Stimulated activated naive CD8-positive, alpha-beta T cell treated with anti-CD3 and anti-CD28 coated beads, Interleukin-15, Interleukin-2, amounts not matched to agents 100 ng/mL and 50 ng/mL, for 24 hours (primary cell): ENCODE results near the gene CHRNG.
"Not testable (repeated sequence)": the region's sequence is repeated elsewhere in the genome, so short reads cannot be mapped to it uniquely, and the experiment has no call there.

Source experiments
- H3K27ac Mint-ChIP-seq: one replicate; pipeline ENCODE4 v1.8.0; 2021; ENCODE audit warnings: mild to moderate bottlenecking, mixed read lengths
- H3K27me3 Mint-ChIP-seq: one replicate; pipeline ENCODE4 v1.8.0; 2021; ENCODE audit warnings: mixed read lengths
- H3K36me3 Mint-ChIP-seq: one replicate; pipeline ENCODE4 v1.8.0; 2021; ENCODE audit warnings: low read depth, mixed read lengths
- H3K4me1 Mint-ChIP-seq: one replicate; pipeline ENCODE4 v1.8.0; 2021; ENCODE audit warnings: low read depth, mixed read lengths
- H3K4me3 Mint-ChIP-seq: one replicate; pipeline ENCODE4 v1.8.0; 2021; ENCODE audit warnings: mild to moderate bottlenecking, mixed read lengths
- H3K9me3 Mint-ChIP-seq: one replicate; pipeline ENCODE4 v1.8.0; 2021; ENCODE audit warnings: mixed read lengths

Gene CHRNG

GRCh38 chr2:232529806-232530547 lies 9.5 kb upstream of the CHRNG start:
- Mint-ChIP-seq H3K27me3 (peaks cover 12% of the 10 kb centered on the region), H3K27ac (no peak overlapping the region), H3K36me3 (no peaks in the 10 kb centered on the region), H3K4me3 (no peak overlapping the region), H3K9me3 (no peaks in the 10 kb centered on the region), H3K4me1 (peaks cover 13% of the 10 kb centered on the region)

- Mint-ChIP-seq H3K36me3 (no peaks in the 10 kb centered on the region), H3K4me3 (no peak overlapping the region), H3K27ac (no peak overlapping the region), H3K4me1 (peaks cover 13% of the 10 kb centered on the region), H3K9me3 (no peaks in the 10 kb centered on the region), H3K27me3 (peaks cover 12% of the 10 kb centered on the region)
These were observed 8.7 kb upstream of the CHRNG start for GRCh38 chr2:232530626-232531260.

- H3K36me3 Mint-ChIP-seq, result no peaks in the 10 kb centered on the region
- H3K4me1 Mint-ChIP-seq, result peaks cover 13% of the 10 kb centered on the region
- peaks cover 16% of the 10 kb centered on the region for H3K27me3 Mint-ChIP-seq
- no peak overlapping the region for H3K27ac Mint-ChIP-seq
- no peak overlapping the region for H3K4me3 Mint-ChIP-seq
- H3K9me3 Mint-ChIP-seq, result no peaks in the 10 kb centered on the region
These were observed 7.1 kb upstream of the CHRNG start for GRCh38 chr2:232532419-232532818.

- not testable (repeated sequence) for H3K9me3 Mint-ChIP-seq, H3K36me3 Mint-ChIP-seq, H3K4me3 Mint-ChIP-seq, H3K27ac Mint-ChIP-seq
- H3K4me1 Mint-ChIP-seq, result peaks cover 13% of the 10 kb centered on the region
- peaks cover 17% of the 10 kb centered on the region for H3K27me3 Mint-ChIP-seq
These were observed 6.7 kb upstream of the CHRNG start for GRCh38 chr2:232532821-232533220.

- H3K9me3 Mint-ChIP-seq, result no peaks in the 10 kb centered on the region
- H3K27ac Mint-ChIP-seq, result no peak overlapping the region
- H3K36me3 Mint-ChIP-seq, result no peaks in the 10 kb centered on the region
- no peak overlapping the region for H3K4me3 Mint-ChIP-seq
- H3K27me3 Mint-ChIP-seq, result peaks cover 8% of the 10 kb centered on the region
- peaks cover 7% of the 10 kb centered on the region for H3K4me1 Mint-ChIP-seq
These were observed 5.4 kb upstream of the CHRNG start for GRCh38 chr2:232533944-232534710.

GRCh38 chr2:232534940-232535651 lies 4.4 kb upstream of the CHRNG start:
- no peaks in the 10 kb centered on the region for H3K9me3 Mint-ChIP-seq
- H3K36me3 Mint-ChIP-seq, result no peaks in the 10 kb centered on the region
- H3K4me1 Mint-ChIP-seq, result peaks cover 5% of the 10 kb centered on the region
- no peak overlapping the region for H3K4me3 Mint-ChIP-seq
- peaks cover 8% of the 10 kb centered on the region for H3K27me3 Mint-ChIP-seq
- H3K27ac Mint-ChIP-seq, result no peak overlapping the region

GRCh38 chr2:232535761-232536530 lies 3.5 kb upstream of the CHRNG start:
- H3K27ac Mint-ChIP-seq, result no peak overlapping the region
- H3K4me1 Mint-ChIP-seq, result peaks cover 5% of the 10 kb centered on the region
- no peaks in the 10 kb centered on the region for H3K36me3 Mint-ChIP-seq
- H3K4me3 Mint-ChIP-seq, result no peak overlapping the region
- peaks cover 5% of the 10 kb centered on the region for H3K27me3 Mint-ChIP-seq
- H3K9me3 Mint-ChIP-seq, result no peaks in the 10 kb centered on the region

GRCh38 chr2:232537079-232537478 lies 2.4 kb upstream of the CHRNG start:
- H3K9me3 Mint-ChIP-seq, result no peaks in the 10 kb centered on the region
- H3K4me3 Mint-ChIP-seq, result no peak overlapping the region
- no peak overlapping the region for H3K27ac Mint-ChIP-seq
- H3K4me1 Mint-ChIP-seq, result peaks cover 5% of the 10 kb centered on the region
- peaks cover 5% of the 10 kb centered on the region for H3K27me3 Mint-ChIP-seq
- no peaks in the 10 kb centered on the region for H3K36me3 Mint-ChIP-seq

- peaks cover 5% of the 10 kb centered on the region for H3K27me3 Mint-ChIP-seq
These were observed 2.0 kb upstream of the CHRNG start for GRCh38 chr2:232537499-232537898.

GRCh38 chr2:232538671-232539070 lies 821 bp upstream of the CHRNG start:
- Mint-ChIP-seq H3K4me1 (peaks cover 5% of the 10 kb centered on the region), H3K9me3 (no peaks in the 10 kb centered on the region), H3K4me3 (no peak overlapping the region)

More at GRCh38 chr2:232537499-232537898, 2.0 kb upstream of the CHRNG start:
- H3K4me1 Mint-ChIP-seq, result peaks cover 5% of the 10 kb centered on the region
- H3K9me3 Mint-ChIP-seq, result no peaks in the 10 kb centered on the region
- no peaks in the 10 kb centered on the region for H3K36me3 Mint-ChIP-seq
- no peak overlapping the region for H3K4me3 Mint-ChIP-seq
- H3K27ac Mint-ChIP-seq, result no peak overlapping the region

GRCh38 chr2:232540441-232541041 lies 1.0 kb downstream of the CHRNG start:
- H3K36me3 Mint-ChIP-seq, result peaks cover 2% of the 10 kb centered on the region
- no peak overlapping the region for H3K27ac Mint-ChIP-seq
- H3K4me1 Mint-ChIP-seq, result peaks cover 5% of the 10 kb centered on the region
- peaks cover 5% of the 10 kb centered on the region for H3K27me3 Mint-ChIP-seq
- H3K9me3 Mint-ChIP-seq, result no peaks in the 10 kb centered on the region
- H3K4me3 Mint-ChIP-seq, result no peak overlapping the region

More at GRCh38 chr2:232538671-232539070, 821 bp upstream of the CHRNG start:
- Mint-ChIP-seq H3K27me3 (peaks cover 5% of the 10 kb centered on the region), H3K36me3 (no peaks in the 10 kb centered on the region), H3K27ac (no peak overlapping the region)

- H3K4me3 Mint-ChIP-seq, result no peak overlapping the region
- no peaks in the 10 kb centered on the region for H3K9me3 Mint-ChIP-seq
- H3K27ac Mint-ChIP-seq, result no peak overlapping the region
These were observed 1.9 kb downstream of the CHRNG start for GRCh38 chr2:232541195-232541960.

GRCh38 chr2:232541961-232542714 lies 2.6 kb downstream of the CHRNG start:
- Mint-ChIP-seq H3K36me3 (peaks cover 13% of the 10 kb centered on the region), H3K4me1 (peaks cover 10% of the 10 kb centered on the region), H3K9me3 (no peaks in the 10 kb centered on the region), H3K27me3 (peaks cover 4% of the 10 kb centered on the region), H3K27ac (no peak overlapping the region), H3K4me3 (no peak overlapping the region)

More at GRCh38 chr2:232541195-232541960, 1.9 kb downstream of the CHRNG start:
- Mint-ChIP-seq H3K36me3 (peaks cover 9% of the 10 kb centered on the region), H3K4me1 (peaks cover 6% of the 10 kb centered on the region), H3K27me3 (peaks cover 5% of the 10 kb centered on the region)
